NCI-H526 (cell line): Measurements from ENCODE around the gene NOTCH2.
"Not testable (repeated sequence)": the region's sequence is repeated elsewhere in the genome, so short reads cannot be mapped to it uniquely, and the experiment has no call there.

Source experiments
- DNase-seq, 2 experiments: peaks; one replicate each; lab custom pipeline; 2025; lab: John Stamatoyannopoulos, UW

NOTCH2 gene

GRCh38 chr1:120069067-120069919 lies at the start of gene NOTCH2:
TSS of gene NOTCH2 (minus strand) at chr1:120069662. CDS start at chr1:120069406, 256 bp downstream.
- peak; percentile 2 to 42 for DNase-seq

GRCh38 chr1:120117371-120118177 lies 48.1 kb upstream of the NOTCH2 start:
- DNase-seq: not testable (repeated sequence)

GRCh38 chr1:120116094-120116493 lies 46.6 kb upstream of the NOTCH2 start:
- DNase-seq: not testable (repeated sequence)

GRCh38 chr1:120113134-120113533 lies 43.7 kb upstream of the NOTCH2 start:
- DNase-seq: not testable (repeated sequence)

GRCh38 chr1:120112212-120112611 lies 42.8 kb upstream of the NOTCH2 start:
- not testable (repeated sequence) for DNase-seq

- not testable (repeated sequence) for DNase-seq
Observed at GRCh38 chr1:120111771-120112170, 42.3 kb upstream of the NOTCH2 start.

GRCh38 chr1:120111008-120111407 lies 41.5 kb upstream of the NOTCH2 start:
- DNase-seq: not testable (repeated sequence)

GRCh38 chr1:120109656-120110055 lies 40.2 kb upstream of the NOTCH2 start:
- DNase-seq: not testable (repeated sequence)

- DNase-seq: not testable (repeated sequence)
Observed at GRCh38 chr1:120109180-120109579, 39.7 kb upstream of the NOTCH2 start.

- DNase-seq: not testable (repeated sequence)
Observed at GRCh38 chr1:120105288-120105687, 35.8 kb upstream of the NOTCH2 start.

GRCh38 chr1:120103768-120104167 lies 34.3 kb upstream of the NOTCH2 start:
- not testable (repeated sequence) for DNase-seq

GRCh38 chr1:120101593-120101992 lies 32.1 kb upstream of the NOTCH2 start:
- DNase-seq: not testable (repeated sequence)

GRCh38 chr1:120100590-120100989 lies 31.1 kb upstream of the NOTCH2 start:
- DNase-seq: not testable (repeated sequence)

- DNase-seq: not testable (repeated sequence)
Observed at GRCh38 chr1:120098986-120099759, 29.7 kb upstream of the NOTCH2 start.

- not testable (repeated sequence) for DNase-seq
Observed at GRCh38 chr1:120096981-120097545, 27.6 kb upstream of the NOTCH2 start.

GRCh38 chr1:120093548-120094181 lies 24.2 kb upstream of the NOTCH2 start:
- DNase-seq: not testable (repeated sequence)

- DNase-seq: not testable (repeated sequence)
Observed at GRCh38 chr1:120092232-120093218, 23.1 kb upstream of the NOTCH2 start.

GRCh38 chr1:120090830-120091229 lies 21.4 kb upstream of the NOTCH2 start:
- not testable (repeated sequence) for DNase-seq

GRCh38 chr1:120087959-120088358 lies 18.5 kb upstream of the NOTCH2 start:
- not testable (repeated sequence) for DNase-seq

GRCh38 chr1:120069920-120070214 lies 405 bp upstream of the NOTCH2 start:
- not testable (repeated sequence) for DNase-seq
